H1 (cell line): ENCODE results near the gene B3GLCT. TPM values are rescaled to one million over a fixed set of nuclear protein-coding genes. Genes with fewer than 3 reads are reported as not detected.

Source experiments
- BRCA1 ChIP-seq: IDR thresholded peaks from 2 replicates; pipeline ENCODE4 v1.6.1; 2012; ENCODE audit warnings: low read depth, low read length, improper control_type of control experiment
- JUN ChIP-seq: IDR thresholded peaks from 2 replicates; pipeline ENCODE4 v1.6.1; 2011; ENCODE audit warnings: low read depth, mild to moderate bottlenecking, improper control_type of control experiment, low read length
- SP2 ChIP-seq: IDR thresholded peaks from 2 replicates; pipeline ENCODE4 v1.6.1; 2012; ENCODE audit warnings: mild to moderate bottlenecking, low read length, inconsistent platforms
- TAF1 ChIP-seq: IDR thresholded peaks from 2 replicates; pipeline ENCODE4 v1.6.1; 2011; ENCODE audit warnings: mild to moderate bottlenecking, low read depth, low read length
- YY1 ChIP-seq: IDR thresholded peaks from 2 replicates; pipeline ENCODE4 v1.6.1; 2011; ENCODE audit warnings: low read depth, mild to moderate bottlenecking, low read length
- polyA plus RNA-seq, 7 experiments: library from polyadenylated mRNA; depleted of rRNA in 3 of 7; stranded (reverse) in 5 of 7; unstranded in 2 of 7; fragments of >200 nt in 5 of 7; fragments of 200-250 nt in 2 of 7; gene quantifications; 1 replicate in 5 of 7; 2 replicates in 1 of 7; 4 replicates in 1 of 7; pipeline versions ENCODE4 v1.2.1 to v1.2.3, GENCODE V29; 2011 to 2013; ENCODE audit warnings: missing spikeins in 2 of 7, mixed read lengths in 2 of 7
- total RNA-seq: library from RNA; stranded (reverse); fragmentation: NEBNext Ultra II Directional; extraction: Animal tissue kit (Norgen Biotek cat#: 25700); gene quantifications from 2 replicates; pipeline ENCODE4 v1.2.1, GENCODE V29; 2021

B3GLCT gene
- total and polyA plus RNA-seq, 2 of the 8 experiments (the other 6 are each of a cell fraction or from before 2014, with no cell fraction given), result 1.5 to 4.1 TPM

DNA sequence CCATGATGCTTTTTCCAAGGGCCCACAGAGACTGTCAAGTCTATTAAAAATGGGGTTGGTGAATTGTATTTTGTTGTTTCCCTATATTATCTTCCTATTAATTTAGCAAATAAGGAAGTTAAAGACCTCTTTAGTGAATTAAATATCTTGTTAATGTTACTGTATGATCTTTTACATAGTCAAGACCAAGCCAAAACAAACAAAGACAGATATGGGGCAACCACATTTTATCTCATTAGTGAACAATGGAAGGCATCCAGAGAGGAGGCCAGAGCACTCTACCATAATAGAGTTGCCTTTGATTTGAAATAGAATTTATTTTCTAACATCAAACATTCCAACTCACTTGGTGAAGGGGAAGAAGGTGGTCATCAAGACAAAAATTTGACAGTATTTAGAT is 169.4 kb downstream of the B3GLCT start (continued):
- TF ChIP-seq SP2, result no peak
- no peak for TF ChIP-seq BRCA1
- no peak for TF ChIP-seq YY1
- TF ChIP-seq JUN, result no peak
- TF ChIP-seq TAF1, result no peak
